Urinary bladder (tissue), 4 donors: ENCODE measurements around the gene CHST15. TPM values are rescaled to one million over a fixed set of nuclear protein-coding genes. Genes with fewer than 3 reads are reported as not detected.

Experiments
- DNase-seq: peaks from one replicate; pipeline ENCODE4 v3.0.0-alpha.2; 2015; ENCODE audit errors: extremely low spot score
- H3K27ac ChIP-seq: one replicate; pipeline ENCODE4 v1.5.1; 2013; ENCODE audit warnings: low read depth, mild to moderate bottlenecking, moderate library complexity
- H3K36me3 ChIP-seq: one replicate; pipeline ENCODE4 v1.6.1; 2013; ENCODE audit warnings: mild to moderate bottlenecking, moderate library complexity; ENCODE audit not compliant: insufficient read depth
- H3K4me1 ChIP-seq: one replicate; pipeline ENCODE4 v1.6.1; 2013; ENCODE audit warnings: mild to moderate bottlenecking, moderate library complexity; ENCODE audit not compliant: insufficient read depth
- H3K4me3 ChIP-seq: one replicate; pipeline ENCODE4 v1.5.1; 2013; ENCODE audit warnings: low read depth, low read length
- WGBS: extraction: QIAGEN DNeasy Blood & Tissue Kit; methylation state at CpG from one replicate; pipeline ENCODE4 v1.1.7; 2013; 5-methylcytosine and 5-hydroxymethylcytosine counted together
- polyA plus RNA-seq: library from polyadenylated mRNA; stranded (reverse); fragments of 200-250 nt; gene quantifications from one replicate; pipeline ENCODE4 v1.2.3, GENCODE V29; 2013
- total RNA-seq: library from RNA; depleted of rRNA; stranded (reverse); fragments of >200 nt; gene quantifications from one replicate; pipeline ENCODE4 v1.2.3, GENCODE V29; 2014
- donor health status: healthy with polysubstance abuse.
- donor health status: healthy.

CHST15 gene
- total and polyA plus RNA-seq, 2 donors: 7.8 to 17.8 TPM

DNA sequence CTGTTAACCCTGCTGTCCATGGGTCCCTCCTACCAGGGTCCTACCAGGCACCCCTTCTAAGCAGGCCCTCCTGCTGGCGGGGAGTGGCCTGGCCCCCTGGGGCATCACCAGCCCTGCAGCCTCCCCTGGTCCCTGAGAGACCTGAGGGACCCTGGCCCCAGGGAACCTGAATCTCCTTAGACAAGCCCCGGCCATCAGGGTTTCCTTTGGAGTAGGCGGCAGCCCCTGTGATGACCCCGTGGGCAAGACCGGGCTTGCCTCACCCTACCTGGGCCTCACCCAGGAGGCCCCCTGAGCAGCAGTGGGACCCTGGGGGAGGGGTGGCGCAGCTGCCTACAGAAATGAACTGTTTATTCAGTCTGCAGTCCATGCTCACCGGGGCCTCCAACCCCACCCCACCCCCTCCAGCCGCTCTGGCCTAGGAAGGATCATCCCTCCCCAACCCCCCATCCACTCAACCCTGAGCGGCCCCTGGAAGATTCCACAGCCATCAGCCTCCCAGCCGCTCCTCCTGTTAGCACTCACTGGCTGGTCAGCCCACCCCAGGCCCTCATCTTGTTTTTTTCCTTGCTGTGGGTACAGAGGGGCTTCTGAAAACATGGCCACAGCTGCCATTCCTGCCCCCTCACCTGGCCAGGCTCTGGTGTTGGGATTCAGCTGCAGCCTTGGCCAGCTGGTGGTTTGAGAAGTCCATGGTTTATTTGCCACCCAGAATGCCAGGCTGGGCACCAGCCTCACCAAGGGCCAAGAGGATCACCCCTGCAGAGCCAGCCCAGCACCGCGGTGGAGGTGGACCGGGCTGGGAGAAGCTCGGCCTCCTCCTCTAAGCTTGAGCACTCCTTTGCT, 34.8 kb upstream of the CHST15 start:
- H3K4me3 ChIP-seq: no peak overlapping the region

DNA sequence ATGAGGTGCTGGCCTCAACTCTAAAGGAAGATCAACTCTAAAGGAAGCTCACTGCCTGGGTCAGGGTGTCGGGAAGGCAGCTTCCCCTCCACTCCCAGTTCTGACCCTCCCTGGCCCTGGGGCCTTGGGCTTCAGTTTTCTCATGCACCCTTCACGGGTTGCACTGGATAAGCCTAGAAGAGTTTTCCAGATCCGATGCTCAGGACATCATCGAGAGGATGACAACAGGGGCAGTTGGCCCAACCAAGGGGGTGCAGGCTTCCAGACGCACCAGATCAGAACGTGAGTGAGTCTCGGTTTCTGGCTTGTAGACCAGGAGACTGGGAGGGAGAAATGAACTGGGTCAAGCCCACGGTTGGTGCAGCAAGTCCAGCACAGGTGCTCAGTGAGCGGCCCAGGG, 34.2 kb upstream of the CHST15 start:
- no peaks in the 10 kb centered on the region for H3K4me1 ChIP-seq
- WGBS: 86% methylated on average over 9 of the region's 9 CpGs
- H3K36me3 ChIP-seq: no peaks in the 10 kb centered on the region
- DNase-seq: no peak
- H3K4me3 ChIP-seq: no peak overlapping the region
- H3K27ac ChIP-seq: no peak overlapping the region

More for the DNA sequence above, 34.8 kb upstream of the CHST15 start:
- no peaks in the 10 kb centered on the region for H3K4me1 ChIP-seq
- no peak for DNase-seq
- no peaks in the 10 kb centered on the region for H3K36me3 ChIP-seq
- no peak overlapping the region for H3K27ac ChIP-seq
- WGBS: 84% methylated on average over 14 of the region's 14 CpGs

DNA sequence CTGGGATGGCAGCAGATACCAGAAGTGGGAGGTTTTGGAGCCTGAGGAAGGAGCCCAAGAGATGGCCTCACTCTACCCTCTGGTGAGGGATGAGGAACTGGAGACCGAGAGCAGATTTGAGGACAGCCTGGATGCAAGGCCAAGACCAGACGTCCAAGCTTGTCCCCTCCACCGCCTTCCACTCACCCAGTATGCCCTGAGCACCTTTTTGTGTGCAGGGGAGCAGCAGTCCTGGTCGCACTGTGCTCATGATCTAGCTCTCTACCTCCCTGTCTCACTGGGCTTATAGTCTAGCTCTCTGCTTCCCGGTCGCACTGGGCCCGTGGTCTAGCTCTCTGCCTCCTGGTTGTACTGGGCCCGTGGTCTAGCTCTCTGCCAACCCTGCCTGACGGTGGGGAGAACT, 33.6 kb upstream of the CHST15 start:
- no peaks in the 10 kb centered on the region for H3K36me3 ChIP-seq
- no peak overlapping the region for H3K4me3 ChIP-seq
- DNase-seq: no peak
- WGBS: 90% methylated on average over 9 of the region's 9 CpGs
- no peak overlapping the region for H3K27ac ChIP-seq
- no peaks in the 10 kb centered on the region for H3K4me1 ChIP-seq

DNA sequence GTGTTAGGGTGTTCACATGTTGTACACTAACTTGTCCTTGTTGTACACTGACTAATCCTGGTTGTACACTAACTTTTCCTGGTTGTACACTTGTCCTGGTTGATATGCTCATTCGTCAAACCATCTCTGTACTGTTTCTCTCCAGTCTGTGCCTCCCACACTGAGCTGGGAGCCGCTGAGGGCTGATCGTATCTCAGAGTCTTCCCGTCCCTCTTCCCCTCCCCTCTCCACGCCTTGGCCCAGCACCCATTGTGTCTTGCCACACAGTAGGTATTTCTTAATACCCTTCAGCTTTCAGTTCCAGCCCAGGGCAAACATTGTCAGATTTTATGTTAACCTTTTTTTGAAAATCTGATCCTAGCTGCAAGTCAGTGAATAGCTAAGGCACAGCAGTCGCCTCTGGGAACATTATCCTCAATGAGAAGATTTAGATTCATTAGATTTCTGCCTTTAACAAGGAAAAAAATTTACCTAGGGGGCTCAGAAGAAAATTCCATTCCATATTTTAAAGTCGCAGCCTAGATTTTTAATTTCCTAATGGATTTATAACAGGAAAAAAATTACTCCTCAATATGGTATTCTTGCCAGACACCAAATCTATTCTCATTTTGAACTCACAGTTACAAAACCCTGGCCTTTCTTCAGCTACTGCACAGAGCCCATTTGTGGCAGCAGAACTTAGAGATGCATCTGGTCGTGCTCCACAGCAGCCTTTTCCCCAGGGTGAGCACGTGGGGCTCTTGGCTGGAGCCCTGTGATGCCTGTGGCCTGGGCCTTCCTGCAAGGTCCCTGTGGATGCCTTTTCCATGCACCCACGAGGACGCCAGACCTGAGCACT, 33.0 kb upstream of the CHST15 start:
- WGBS: 79% methylated on average over 11 of the region's 11 CpGs
- Histone ChIP-seq H3K27ac (no peak overlapping the region), H3K4me1 (no peaks in the 10 kb centered on the region), H3K36me3 (no peaks in the 10 kb centered on the region), H3K4me3 (no peak overlapping the region)
- no peak for DNase-seq

DNA sequence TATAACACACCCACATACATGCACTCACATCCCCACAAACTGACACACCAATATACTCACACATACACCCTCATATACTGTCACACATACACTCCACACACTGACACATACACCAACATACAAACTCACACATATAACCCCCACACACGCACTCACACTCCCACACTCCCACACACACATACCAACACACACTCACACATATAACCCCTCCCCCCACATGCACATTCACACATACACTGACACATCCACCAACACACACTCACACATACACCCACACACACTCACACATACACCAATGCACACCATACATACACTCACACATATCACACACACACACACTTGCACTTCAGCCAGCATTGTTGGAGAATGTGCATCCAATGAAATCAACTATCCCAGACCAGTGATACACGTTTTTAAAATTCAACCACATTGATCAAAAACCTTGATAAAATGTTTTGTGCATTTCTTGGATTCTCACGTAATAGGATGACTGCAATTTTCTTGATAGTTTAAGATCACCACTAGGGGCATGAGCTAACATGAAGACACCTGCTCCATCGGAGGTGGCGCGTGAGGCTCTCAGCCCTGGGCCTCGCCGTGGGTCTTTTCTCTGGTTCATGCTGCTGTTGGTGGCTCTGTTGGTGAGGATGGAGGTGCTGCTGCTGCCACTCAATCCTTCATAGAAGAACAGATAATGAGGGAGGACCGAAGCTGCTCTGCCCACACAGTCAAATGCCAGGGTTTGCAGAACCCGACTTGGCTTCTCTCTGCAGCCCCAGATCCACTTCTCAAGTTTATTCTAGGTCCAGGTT, 32.1 kb upstream of the CHST15 start:
- DNase-seq: no peak
- Histone ChIP-seq H3K4me1 (no peaks in the 10 kb centered on the region), H3K4me3 (no peak overlapping the region), H3K27ac (no peak overlapping the region), H3K36me3 (no peaks in the 10 kb centered on the region)
- WGBS: 71% methylated on average over 10 of the region's 10 CpGs

DNA sequence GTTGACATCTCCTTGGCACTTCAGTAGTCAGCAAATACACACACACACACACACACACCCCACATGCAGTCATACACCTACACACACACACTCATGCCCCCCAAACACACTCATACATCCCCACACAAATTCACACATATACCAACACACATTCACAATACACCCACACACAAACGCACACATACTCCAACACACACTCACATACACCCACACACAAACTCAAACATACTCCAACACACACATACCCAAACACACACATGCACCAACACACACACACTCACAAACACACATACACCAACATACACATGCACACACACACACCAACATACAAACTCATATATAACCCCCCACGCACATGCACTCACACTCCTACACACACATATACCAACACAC, 31.4 kb upstream of the CHST15 start:
- Histone ChIP-seq H3K36me3 (no peaks in the 10 kb centered on the region), H3K27ac (no peak overlapping the region)
- DNase-seq: no peak

DNA sequence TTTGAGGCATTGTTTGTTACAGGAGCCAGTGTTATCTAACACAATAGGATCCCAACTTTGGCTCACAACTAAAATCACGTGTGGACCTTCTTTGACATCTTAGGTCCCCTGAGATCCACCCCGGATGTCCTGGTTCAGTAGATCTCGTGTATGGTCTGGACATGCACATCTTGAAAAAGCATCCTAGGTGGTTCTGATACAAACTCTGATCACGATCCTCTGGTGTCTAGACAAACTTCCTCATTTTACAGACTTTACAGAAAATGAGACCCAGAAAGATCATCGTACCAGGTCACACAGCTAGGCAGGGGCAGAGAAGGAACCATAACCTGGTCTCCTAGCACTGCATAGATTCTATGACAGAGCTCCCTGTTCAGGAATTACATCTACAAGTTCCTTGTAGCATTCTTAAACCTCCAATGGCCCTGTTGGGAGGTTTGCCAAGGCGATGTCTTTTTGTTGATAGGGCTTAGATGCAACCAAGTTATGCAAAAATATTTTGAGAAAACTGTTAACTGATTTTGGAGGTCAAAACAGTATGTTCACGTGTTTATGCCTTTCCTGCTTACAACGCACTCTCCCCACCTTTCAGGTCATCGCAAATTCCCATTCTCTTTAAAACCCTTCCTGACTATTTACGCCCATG, 30.8 kb upstream of the CHST15 start:
- DNase-seq: no peak
- no peak overlapping the region for H3K4me3 ChIP-seq
- H3K27ac ChIP-seq: no peak overlapping the region
- WGBS: 75% methylated on average over 10 of the region's 10 CpGs
- H3K36me3 ChIP-seq: no peaks in the 10 kb centered on the region
- H3K4me1 ChIP-seq: no peaks in the 10 kb centered on the region

More for the DNA sequence above, 31.4 kb upstream of the CHST15 start:
- Histone ChIP-seq H3K4me3 (no peak overlapping the region), H3K4me1 (no peaks in the 10 kb centered on the region)
- WGBS: 100% methylated on average over 2 of the region's 2 CpGs

DNA sequence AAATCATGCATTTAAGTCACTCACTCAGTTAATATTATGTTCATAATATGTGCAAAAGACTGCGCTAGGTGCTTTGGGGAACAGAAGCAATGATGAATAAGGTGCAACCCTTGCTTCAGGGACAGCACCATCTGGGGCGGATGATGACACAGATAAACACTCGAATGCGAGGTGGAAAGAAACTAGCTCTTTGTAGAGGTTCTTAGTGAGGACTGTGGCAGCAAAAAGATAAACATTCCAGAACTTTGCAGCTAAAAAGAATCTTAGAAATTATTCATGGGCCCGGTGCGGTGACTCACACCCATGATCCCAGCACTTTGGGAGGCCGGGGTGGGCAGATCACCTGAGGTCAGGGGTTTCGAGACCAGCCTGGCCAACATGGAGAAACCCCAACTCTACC, 29.8 kb upstream of the CHST15 start:
- H3K36me3 ChIP-seq: no peaks in the 10 kb centered on the region
- WGBS: 91% methylated on average over 8 of the region's 8 CpGs
- no peak for DNase-seq
- no peak overlapping the region for H3K27ac ChIP-seq
- no peak overlapping the region for H3K4me3 ChIP-seq
- H3K4me1 ChIP-seq: no peaks in the 10 kb centered on the region

DNA sequence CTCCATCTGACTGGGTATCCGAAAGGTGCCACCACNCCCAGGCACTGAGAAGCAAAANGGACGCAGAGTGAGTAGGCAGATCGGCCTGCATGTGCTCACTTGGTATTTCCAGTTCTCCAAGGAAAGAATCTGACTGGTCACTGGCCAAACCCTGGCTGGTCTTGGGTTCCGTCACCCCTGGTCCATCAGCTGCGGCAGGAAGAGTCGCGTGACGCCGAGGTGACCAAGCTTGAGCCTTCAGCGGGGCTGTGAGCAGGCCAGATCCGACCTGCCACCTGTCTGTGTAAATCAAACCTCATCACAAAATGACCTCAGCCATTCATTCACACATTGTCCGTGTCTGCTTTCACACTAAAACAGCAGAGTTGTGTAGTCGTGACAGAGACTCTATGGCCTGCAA, 28.8 kb upstream of the CHST15 start:
- H3K4me3 ChIP-seq: no peak overlapping the region
- H3K36me3 ChIP-seq: no peaks in the 10 kb centered on the region
- H3K4me1 ChIP-seq: no peaks in the 10 kb centered on the region
- no peak for DNase-seq
- no peak overlapping the region for H3K27ac ChIP-seq
- WGBS: 94% methylated on average over 13 of the region's 13 CpGs

DNA sequence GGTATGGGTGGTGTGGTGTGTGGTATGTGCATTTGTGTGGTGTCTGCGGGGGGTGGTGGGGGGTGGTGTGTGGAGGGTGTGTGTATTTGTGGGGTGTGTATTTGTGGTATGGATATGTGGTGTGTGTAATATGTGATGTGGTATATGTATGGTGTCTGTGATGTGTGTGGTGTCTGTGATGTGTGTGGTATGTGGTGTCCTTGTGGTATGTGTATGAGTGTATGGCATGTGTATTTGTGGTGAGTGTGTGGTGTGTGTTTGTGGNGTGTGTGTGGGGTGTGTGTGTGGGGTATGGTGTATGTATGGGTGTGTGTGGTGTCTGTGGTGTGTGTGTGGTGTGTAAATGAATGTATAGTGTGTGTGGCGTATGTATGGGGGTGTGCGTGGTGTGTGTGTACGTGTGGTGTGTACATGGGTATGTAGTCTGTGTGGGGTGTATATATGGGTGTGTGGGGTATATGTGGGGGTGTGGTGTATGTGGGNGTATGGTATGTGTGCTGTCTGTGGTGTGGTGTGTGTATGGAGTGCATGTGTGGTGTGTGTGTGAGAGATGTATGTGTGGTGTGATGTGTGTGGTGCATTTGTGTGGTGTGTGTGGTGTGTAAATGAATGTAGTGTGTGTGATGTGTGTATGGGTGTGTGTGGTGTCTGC, 27.1 kb upstream of the CHST15 start:
- Histone ChIP-seq H3K4me3 (no peak overlapping the region), H3K36me3 (no peaks in the 10 kb centered on the region), H3K27ac (no peak overlapping the region), H3K4me1 (no peaks in the 10 kb centered on the region)
- WGBS: 83% methylated on average over 4 of the region's 4 CpGs
- no peak for DNase-seq

DNA sequence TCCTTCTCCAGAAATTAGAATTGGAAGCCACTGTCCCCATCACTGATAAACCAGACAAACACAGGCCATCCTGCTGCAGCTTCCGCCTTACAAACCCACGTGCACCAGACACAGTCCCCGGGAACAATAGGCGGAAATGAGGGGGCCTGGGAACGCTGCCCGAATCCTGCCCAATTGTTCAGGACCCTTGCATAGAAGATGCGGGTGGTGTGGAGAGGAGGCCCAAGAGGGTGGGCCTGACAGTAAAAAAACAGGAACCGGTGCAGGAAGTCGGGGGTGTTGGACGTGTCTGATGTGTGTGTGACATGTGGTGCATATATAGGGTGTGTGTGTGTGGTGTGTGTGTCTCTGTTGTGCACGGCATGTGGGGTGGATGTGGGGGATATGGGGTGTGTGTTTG, 26.5 kb upstream of the CHST15 start:
- Histone ChIP-seq H3K4me1 (no peaks in the 10 kb centered on the region), H3K4me3 (no peak overlapping the region), H3K27ac (no peak overlapping the region), H3K36me3 (no peaks in the 10 kb centered on the region)
- DNase-seq: no peak
- WGBS: 63% methylated on average over 11 of the region's 11 CpGs

DNA sequence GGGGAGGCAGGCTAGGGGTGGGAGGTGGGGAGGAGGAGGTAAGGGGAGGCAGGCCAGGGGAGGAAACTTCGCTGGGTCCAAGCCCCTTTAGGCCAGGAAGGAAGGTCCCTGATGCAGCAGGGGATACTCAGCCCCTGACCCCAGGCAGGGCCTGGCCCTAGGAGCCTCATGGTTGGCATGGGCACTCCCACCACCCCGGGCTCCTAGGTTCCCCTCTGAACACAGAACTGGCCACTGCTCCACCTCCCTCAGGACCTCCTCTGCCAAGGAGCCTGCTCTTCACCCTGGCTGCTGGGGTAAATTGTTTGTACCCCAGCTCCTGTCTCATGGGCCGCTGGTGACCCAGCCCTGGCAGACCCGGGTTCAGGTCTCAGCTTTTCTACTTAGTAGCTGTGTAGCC, 25.8 kb upstream of the CHST15 start:
- no peak for DNase-seq
- WGBS: 90% methylated on average over 4 of the region's 4 CpGs
- Histone ChIP-seq H3K36me3 (no peaks in the 10 kb centered on the region), H3K4me1 (no peaks in the 10 kb centered on the region), H3K27ac (no peak overlapping the region), H3K4me3 (no peak overlapping the region)

DNA sequence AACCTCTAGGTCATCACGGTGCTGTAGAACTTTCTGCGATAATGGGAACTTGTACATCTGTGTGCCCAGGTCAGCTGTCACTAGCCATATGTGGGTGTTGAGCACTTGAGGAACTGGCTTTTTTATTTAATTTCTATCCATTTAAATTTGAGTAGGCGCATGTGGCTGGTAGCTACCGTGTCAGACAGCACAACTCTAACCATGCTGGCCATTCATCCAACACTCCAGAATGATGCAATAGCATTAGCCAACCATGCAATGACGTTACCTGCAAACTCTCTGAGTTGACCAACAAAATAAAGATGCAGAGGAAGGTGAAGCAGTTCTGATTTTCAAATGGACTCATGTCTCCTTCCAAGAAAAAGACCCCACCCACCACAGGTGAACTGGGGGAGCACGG, 24.4 kb upstream of the CHST15 start:
- DNase-seq: no peak

More for the DNA sequence above, 24.4 kb upstream of the CHST15 start:
- Histone ChIP-seq H3K27ac (no peak overlapping the region), H3K36me3 (no peaks in the 10 kb centered on the region), H3K4me3 (no peak overlapping the region), H3K4me1 (no peaks in the 10 kb centered on the region)
- 89% methylated on average over 6 of the region's 6 CpGs for WGBS
